ENCODE results near the gene LYPD6B. TPM values are rescaled to one million over a fixed set of nuclear protein-coding genes. Genes with fewer than 3 reads are reported as not detected.

Gene LYPD6B
- total and polyA plus RNA-seq, 2 donors (not counting 3 experiments of a cell fraction or from before 2014, with no cell fraction given), result not detected

- H3K27me3 ChIP-seq (ENCODE audit: control insufficient read depth in 2 of 2, insufficient read depth in 2 of 2, low read length in 2 of 2), result no peaks in the 10 kb centered on the region
- H3K4me1 ChIP-seq (ENCODE audit: control insufficient read depth, extremely low read depth, insufficient read depth, low read length), result no peaks in the 10 kb centered on the region
- no peaks in the 10 kb centered on the region for H3K9me3 ChIP-seq (replicated peaks; ENCODE audit: control insufficient read depth, insufficient read depth, low read length)
- H3K9me1 ChIP-seq (replicated peaks; ENCODE audit: control insufficient read depth, extremely low read depth, insufficient read depth, low read length), result no peaks in the 10 kb centered on the region
- dilution Hi-C loops (cut with MboI; ENCODE audit: extremely low pct_ligation_motif_present, low sequenced_read_pairs), result no loop called here
- no peaks in the 10 kb centered on the region for H3K79me2 ChIP-seq (ENCODE audit: control insufficient read depth, insufficient read depth, low read length)
- POLR2A ChIA-PET, result no interaction called here
- CTCF ChIA-PET, result no interaction called here
- no peak overlapping the region for H3K9ac ChIP-seq (replicated peaks; ENCODE audit: extremely low read depth, insufficient read depth, low read length)
- H3K27ac ChIP-seq (ENCODE audit: insufficient read depth, low read depth, low read length), result no peak overlapping the region
- H3K4me3 ChIP-seq (replicated peaks in 1 of 3; ENCODE audit: insufficient read depth in 1 of 3, low read depth in 1 of 3, low read length in 3 of 3), result no peak overlapping the region
- no peaks in the 10 kb centered on the region for H3K36me3 ChIP-seq (ENCODE audit: control insufficient read depth in 2 of 2, extremely low read depth in 1 of 2, insufficient read depth in 2 of 2, low read length in 2 of 2)
- H3K4me2 ChIP-seq (ENCODE audit: insufficient read depth, low read length), result no peak overlapping the region
- no peak overlapping the region for H2AFZ ChIP-seq (ENCODE audit: low read depth, low read length)
- TF ChIP-seq CTCF (IDR thresholded peaks at IDR 0.05; ENCODE audit: extremely low read depth in 1 of 2, insufficient read depth in 1 of 2, low read depth in 1 of 2, low read length in 2 of 2) (no peak), MYC (IDR thresholded peaks at IDR 0.05; ENCODE audit: low read depth, low read length) (no peak), POLR2A (IDR thresholded peaks at IDR 0.05; ENCODE audit: low read depth, low read length) (no peak), EZH2 (IDR thresholded peaks at IDR 0.05; ENCODE audit: borderline replicate concordance, low read depth, low read length, severe bottlenecking) (no peak), JUN (IDR thresholded peaks at IDR 0.05; ENCODE audit: borderline replicate concordance, insufficient read depth, insufficient read length, low read depth) (no peak), POLR2AphosphoS5 (IDR thresholded peaks at IDR 0.05; ENCODE audit: insufficient read depth, low read depth, low read length) (no peak), MAX (IDR thresholded peaks at IDR 0.05; ENCODE audit: insufficient read depth, insufficient read length) (no peak), GATA2 (IDR thresholded peaks at IDR 0.05; ENCODE audit: insufficient read depth, insufficient read length, low read depth, low read length) (no peak), FOS (IDR thresholded peaks at IDR 0.05; ENCODE audit: borderline replicate concordance, insufficient read depth, low read length) (no peak)
- intact Hi-C loops (cut with micrococcal nuclease), result no loop called here
- no peaks in the 10 kb centered on the region for H4K20me1 ChIP-seq (replicated peaks; ENCODE audit: control insufficient read depth, extremely low read depth, insufficient read depth, low read length)
- no TSS peak for BruUV-seq (replicated peaks)
- no peak for FAIRE-seq
- DNase-seq (ENCODE audit: low read depth, low spot score), result no peak
Measured at GRCh38 chr2:149156971-149157740, 118.7 kb downstream of the LYPD6B start.

All from endothelial cell of umbilical vein (primary cell).